Body of pancreas (tissue), 4 donors: ENCODE data around the gene ZNF334.

Experiments used
- CTCF ChIP-seq, 7 experiments: fragments of 450-650 bp in 4 of 7; fragments of 200-600 bp in 3 of 7; sonication (generic) in 3 of 7; IDR thresholded peaks; one replicate each; pipeline ENCODE4 v1.5.1; 2016 to 2019; ENCODE audit warnings: antibody characterized with exemption in 7 of 7
- POLR2A ChIP-seq, 3 donors: fragments of 450-650 bp; IDR thresholded peaks; one replicate each; pipeline ENCODE4 v1.6.1; 2016; ENCODE audit warnings: antibody characterized with exemption in 3 of 3, mild to moderate bottlenecking in 2 of 3

- TF ChIP-seq CTCF (IDR thresholded peaks at IDR 0.05) = peak; percentile 49 to 81 (median 61)
- TF ChIP-seq POLR2A (IDR thresholded peaks at IDR 0.05) = no peak
Observed at GRCh38 chr20:46520976-46521579, 7.7 kb upstream of the ZNF334 start.
